ENCODE results near the gene ERCC1.

Gene ERCC1

GRCh38 chr19:45404557-45405434, 18.9 kb downstream of the ERCC1 start, which contains the start of gene PPP1R13L:
Gene PPP1R13L, minus strand, starts transcription at chr19:45405069. Its CDS starts 6,751 bp downstream, at chr19:45398318.
- DNase-seq (ENCODE audit: low read depth): peak; percentile 77
- peak within 1 kb of the TSS; percentile 92 for H3K4me3 ChIP-seq (ENCODE audit: low read depth, low read length)
- TF ChIP-seq, protein P1, sequence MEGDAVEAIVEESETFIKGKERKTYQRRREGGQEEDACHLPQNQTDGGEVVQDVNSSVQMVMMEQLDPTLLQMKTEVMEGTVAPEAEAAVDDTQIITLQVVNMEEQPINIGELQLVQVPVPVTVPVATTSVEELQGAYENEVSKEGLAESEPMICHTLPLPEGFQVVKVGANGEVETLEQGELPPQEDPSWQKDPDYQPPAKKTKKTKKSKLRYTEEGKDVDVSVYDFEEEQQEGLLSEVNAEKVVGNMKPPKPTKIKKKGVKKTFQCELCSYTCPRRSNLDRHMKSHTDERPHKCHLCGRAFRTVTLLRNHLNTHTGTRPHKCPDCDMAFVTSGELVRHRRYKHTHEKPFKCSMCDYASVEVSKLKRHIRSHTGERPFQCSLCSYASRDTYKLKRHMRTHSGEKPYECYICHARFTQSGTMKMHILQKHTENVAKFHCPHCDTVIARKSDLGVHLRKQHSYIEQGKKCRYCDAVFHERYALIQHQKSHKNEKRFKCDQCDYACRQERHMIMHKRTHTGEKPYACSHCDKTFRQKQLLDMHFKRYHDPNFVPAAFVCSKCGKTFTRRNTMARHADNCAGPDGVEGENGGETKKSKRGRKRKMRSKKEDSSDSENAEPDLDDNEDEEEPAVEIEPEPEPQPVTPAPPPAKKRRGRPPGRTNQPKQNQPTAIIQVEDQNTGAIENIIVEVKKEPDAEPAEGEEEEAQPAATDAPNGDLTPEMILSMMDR (IDR thresholded peaks at IDR 0.05; ENCODE audit: control insufficient read depth, extremely low read depth, insufficient read depth): no peak

- TF ChIP-seq, protein P1 (IDR thresholded peaks at IDR 0.05; ENCODE audit: control insufficient read depth, extremely low read depth, insufficient read depth): peak; percentile 38; the same call in 1 of the 2 replicates
- DNase-seq (ENCODE audit: low read depth): no peak
- H3K4me3 ChIP-seq (ENCODE audit: low read depth, low read length): peak overlapping the region; percentile 92
Observed at GRCh38 chr19:45403781-45404556, 19.7 kb downstream of the ERCC1 start.

DNA sequence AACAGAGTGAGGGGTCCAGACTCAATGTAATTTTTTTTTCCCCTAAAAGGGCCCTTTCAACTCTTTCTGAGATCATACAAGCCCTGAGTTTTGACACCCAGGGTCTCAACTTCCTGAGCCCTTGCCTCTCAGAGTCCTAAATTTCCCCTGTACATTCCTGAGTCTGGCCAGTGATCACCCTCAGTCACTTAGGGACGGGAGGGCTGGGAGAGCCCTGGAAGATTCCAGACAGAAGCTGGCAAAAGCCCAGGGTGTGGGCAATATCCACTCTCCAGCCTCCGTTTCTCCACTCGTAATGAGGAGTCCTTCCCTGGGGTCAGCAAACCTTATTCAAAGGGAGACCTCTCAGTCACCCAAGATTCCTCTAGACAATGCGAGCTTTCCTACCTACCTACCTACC, 20.4 kb downstream of the ERCC1 start:
- DNase-seq (ENCODE audit: low read depth): no peak
- no peak overlapping the region for H3K4me3 ChIP-seq (ENCODE audit: low read depth, low read length)
- TF ChIP-seq, protein P1 (IDR thresholded peaks at IDR 0.05; ENCODE audit: control insufficient read depth, extremely low read depth, insufficient read depth): no peak

- TF ChIP-seq, protein P1 (IDR thresholded peaks at IDR 0.05; ENCODE audit: control insufficient read depth, extremely low read depth, insufficient read depth): no peak
- no peak overlapping the region for H3K4me3 ChIP-seq (ENCODE audit: low read depth, low read length)
- no peak for DNase-seq (ENCODE audit: low read depth)
Observed at GRCh38 chr19:45402298-45403061, 21.2 kb downstream of the ERCC1 start.

GRCh38 chr19:45401815-45402214, 21.9 kb downstream of the ERCC1 start:
- TF ChIP-seq, protein P1 (IDR thresholded peaks at IDR 0.05; ENCODE audit: control insufficient read depth, extremely low read depth, insufficient read depth): no peak
- no peak overlapping the region for H3K4me3 ChIP-seq (ENCODE audit: low read depth, low read length)
- DNase-seq (ENCODE audit: low read depth): no peak

DNA sequence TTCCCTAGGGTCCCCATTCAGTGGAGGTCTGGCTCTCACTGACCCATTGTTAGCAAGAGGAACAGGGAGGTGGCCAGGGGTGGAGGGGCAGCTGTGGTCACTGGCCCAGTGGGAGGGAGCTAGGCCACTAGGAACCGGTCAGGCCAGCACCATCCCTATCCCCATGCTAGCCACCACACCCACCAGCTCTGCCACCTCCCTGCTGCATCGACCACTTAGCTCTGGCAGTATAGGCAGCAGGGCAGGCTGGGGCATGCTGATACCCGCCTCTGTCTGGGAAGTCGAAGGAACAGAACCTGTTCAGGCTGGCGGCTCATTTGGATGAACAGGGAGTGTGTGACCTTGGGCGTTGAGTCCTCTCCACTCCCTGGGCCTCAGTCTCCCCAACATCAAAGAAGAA, 23.5 kb downstream of the ERCC1 start:
- no peak for DNase-seq (ENCODE audit: low read depth)
- TF ChIP-seq, protein P1 (IDR thresholded peaks at IDR 0.05; ENCODE audit: control insufficient read depth, extremely low read depth, insufficient read depth): no peak
- H3K4me3 ChIP-seq (ENCODE audit: low read depth, low read length): no peak overlapping the region

All from LNCaP clone FGC (cell line).